A673 (cell line): ENCODE data around the gene HSPB6. TPM values are rescaled to one million over a fixed set of nuclear protein-coding genes. Genes with fewer than 3 reads are reported as not detected.
"Not testable (repeated sequence)": the region's sequence is repeated elsewhere in the genome, so short reads cannot be mapped to it uniquely, and the experiment has no call there.

Source experiments
- BruUV-seq: library from RNA; stranded (reverse); fragments of 400-500 nt; replicated peaks from 2 replicates; lab custom pipeline; 2021; lab: Mats Ljungman, UMichigan
- CTCF ChIA-PET: fragments of 300-600 bp; sonication (Branson Sonifier 250); formaldehyde crosslinking; loops from one replicate; lab custom pipeline; 2022; ENCODE audit warnings: antibody characterized with exemption; lab: Charles Lee
- POLR2A ChIA-PET: fragments of 300-600 bp; sonication (Branson Sonifier 250); formaldehyde crosslinking; loops from one replicate; lab custom pipeline; 2022; ENCODE audit warnings: antibody characterized with exemption; ENCODE audit not compliant: low non-redundant PET; lab: Charles Lee
- DNase-seq: peaks from one replicate; pipeline ENCODE4 v3.0.0-alpha.2; 2015; ENCODE audit warnings: low spot score
- H3K27ac ChIP-seq: fragments of 200-600 bp; sonication (generic); 2 replicates; pipeline ENCODE4 v1.5.1; 2016; ENCODE audit warnings: mixed run types, low read depth, mild to moderate bottlenecking, mixed read lengths, antibody characterized with exemption, low read length; ENCODE audit not compliant: poor library complexity, severe bottlenecking
- H3K27me3 ChIP-seq: fragments of 200-600 bp; sonication (generic); replicated peaks from 2 replicates; pipeline ENCODE4 v1.6.1; 2017; ENCODE audit warnings: mixed run types, low read depth, mild to moderate bottlenecking, mixed read lengths, antibody characterized with exemption, low read length; ENCODE audit not compliant: insufficient read depth, poor library complexity
- H3K36me3 ChIP-seq: fragments of 200-600 bp; sonication (generic); 2 replicates; pipeline ENCODE4 v1.6.1; 2016; ENCODE audit warnings: mixed run types, mild to moderate bottlenecking, mixed read lengths, antibody characterized with exemption, low read length; ENCODE audit not compliant: insufficient read depth, poor library complexity, severe bottlenecking
- H3K4me1 ChIP-seq: fragments of 200-600 bp; sonication (generic); 2 replicates; pipeline ENCODE4 v1.6.1; 2017; ENCODE audit warnings: mixed run types, mild to moderate bottlenecking, mixed read lengths, antibody characterized with exemption, low read length; ENCODE audit not compliant: insufficient read depth, poor library complexity, severe bottlenecking
- H3K4me3 ChIP-seq: fragments of 200-600 bp; sonication (generic); 2 replicates; pipeline ENCODE4 v1.5.1; 2016; ENCODE audit warnings: low read depth, mixed run types, mild to moderate bottlenecking, mixed read lengths, low read length; ENCODE audit not compliant: poor library complexity, severe bottlenecking
- H3K9me3 ChIP-seq: fragments of 200-600 bp; sonication (generic); 2 replicates; pipeline ENCODE4 v1.6.1; 2016; ENCODE audit warnings: mixed run types, low read depth, mild to moderate bottlenecking, mixed read lengths, antibody characterized with exemption, low read length; ENCODE audit not compliant: poor library complexity, severe bottlenecking
- EZH2 ChIP-seq: fragments of 200-600 bp; sonication (generic); IDR thresholded peaks from 2 replicates; pipeline ENCODE4 v1.6.1; 2017; ENCODE audit warnings: borderline replicate concordance, low read depth, mild to moderate bottlenecking, mixed read lengths, antibody characterized with exemption, low read length; ENCODE audit not compliant: poor library complexity, severe bottlenecking
- intact Hi-C: fragments of 100-400 bp; cut with micrococcal nuclease; formaldehyde crosslinking; loops from one replicate; pipeline ENCODE4 v1.10.0; 2022; ENCODE audit not compliant: unreplicated experiment
- total RNA-seq: library from RNA; stranded (reverse); gene quantifications from 2 replicates; pipeline ENCODE4 v1.2.3, GENCODE V29; 2021
- TF ChIP-seq, protein P1 (sequence below): fragments of 300-800, 200-600 bp; sonication (generic); conservative IDR thresholded peaks from 2 replicates; pipeline ENCODE4 v1.5.1; 2017; ENCODE audit warnings: low read depth, mild to moderate bottlenecking, antibody characterized with exemption, low read length, moderate library complexity, mixed read lengths

Gene HSPB6
- total RNA-seq, 1 experiment from 2014 or later = not detected

DNA sequence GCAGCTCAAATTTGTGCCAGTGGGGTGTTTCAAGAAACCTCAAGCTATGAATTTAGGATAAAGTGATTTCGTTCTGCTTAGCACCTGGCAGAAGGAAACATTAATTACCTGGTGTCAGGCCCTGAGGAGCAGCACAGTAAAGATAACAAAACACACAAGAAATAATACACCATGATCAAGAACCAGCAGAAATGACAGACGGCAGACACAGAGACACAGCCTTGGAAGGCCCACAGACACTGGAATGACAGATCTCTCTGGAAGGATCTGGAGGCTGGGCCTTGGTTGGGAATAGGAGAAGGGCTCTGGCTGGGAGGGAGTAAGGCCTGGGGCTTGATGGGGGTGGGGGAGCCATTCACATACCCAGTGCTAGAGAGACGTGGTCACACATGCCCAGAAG is 45.0 kb upstream of the HSPB6 start:
- intact Hi-C loops = no loop called here
- BruUV-seq = no TSS peak
- CTCF ChIA-PET = no interaction called here
- no peaks in the 10 kb centered on the region for H3K9me3 ChIP-seq
- H3K4me1 ChIP-seq = no peaks in the 10 kb centered on the region
- DNase-seq = no peak
- no peak for TF ChIP-seq EZH2
- TF ChIP-seq, protein P1, sequence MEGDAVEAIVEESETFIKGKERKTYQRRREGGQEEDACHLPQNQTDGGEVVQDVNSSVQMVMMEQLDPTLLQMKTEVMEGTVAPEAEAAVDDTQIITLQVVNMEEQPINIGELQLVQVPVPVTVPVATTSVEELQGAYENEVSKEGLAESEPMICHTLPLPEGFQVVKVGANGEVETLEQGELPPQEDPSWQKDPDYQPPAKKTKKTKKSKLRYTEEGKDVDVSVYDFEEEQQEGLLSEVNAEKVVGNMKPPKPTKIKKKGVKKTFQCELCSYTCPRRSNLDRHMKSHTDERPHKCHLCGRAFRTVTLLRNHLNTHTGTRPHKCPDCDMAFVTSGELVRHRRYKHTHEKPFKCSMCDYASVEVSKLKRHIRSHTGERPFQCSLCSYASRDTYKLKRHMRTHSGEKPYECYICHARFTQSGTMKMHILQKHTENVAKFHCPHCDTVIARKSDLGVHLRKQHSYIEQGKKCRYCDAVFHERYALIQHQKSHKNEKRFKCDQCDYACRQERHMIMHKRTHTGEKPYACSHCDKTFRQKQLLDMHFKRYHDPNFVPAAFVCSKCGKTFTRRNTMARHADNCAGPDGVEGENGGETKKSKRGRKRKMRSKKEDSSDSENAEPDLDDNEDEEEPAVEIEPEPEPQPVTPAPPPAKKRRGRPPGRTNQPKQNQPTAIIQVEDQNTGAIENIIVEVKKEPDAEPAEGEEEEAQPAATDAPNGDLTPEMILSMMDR = no peak
- H3K27me3 ChIP-seq = peaks cover 12% of the 10 kb centered on the region
- no peak overlapping the region for H3K4me3 ChIP-seq
- H3K36me3 ChIP-seq = no peaks in the 10 kb centered on the region
- POLR2A ChIA-PET = no interaction called here
- H3K27ac ChIP-seq = no peak overlapping the region

DNA sequence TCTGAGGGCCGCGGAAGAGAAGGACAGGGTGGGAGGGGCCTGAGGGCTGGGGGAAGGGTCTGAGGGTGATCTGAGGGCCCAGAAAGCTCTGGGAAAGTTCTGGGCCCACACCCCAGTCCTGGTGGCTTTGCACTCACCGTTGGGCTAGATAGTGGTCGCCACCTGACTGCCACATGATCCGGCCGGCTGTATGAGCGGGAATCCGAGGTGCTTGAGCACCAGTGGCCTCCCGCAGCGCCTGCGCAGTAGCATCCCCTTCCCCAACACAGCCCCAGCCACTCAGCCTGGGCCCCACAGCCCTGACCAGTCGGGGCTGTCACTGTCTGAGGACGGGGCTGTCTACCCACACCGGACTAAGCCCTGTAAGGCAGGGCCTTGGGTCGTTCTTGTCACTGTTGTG is 40.8 kb upstream of the HSPB6 start:
- Histone ChIP-seq H3K4me3 (no peak overlapping the region), H3K27ac (no peak overlapping the region), H3K27me3 (peaks cover 16% of the 10 kb centered on the region), H3K9me3 (no peaks in the 10 kb centered on the region), H3K4me1 (no peaks in the 10 kb centered on the region), H3K36me3 (no peaks in the 10 kb centered on the region)
- no peak for TF ChIP-seq EZH2
- TF ChIP-seq, protein P1 = no peak
- ChIA-PET POLR2A (no interaction called here), CTCF (no interaction called here)
- intact Hi-C loops = no loop called here
- no peak for DNase-seq
- no TSS peak for BruUV-seq

DNA sequence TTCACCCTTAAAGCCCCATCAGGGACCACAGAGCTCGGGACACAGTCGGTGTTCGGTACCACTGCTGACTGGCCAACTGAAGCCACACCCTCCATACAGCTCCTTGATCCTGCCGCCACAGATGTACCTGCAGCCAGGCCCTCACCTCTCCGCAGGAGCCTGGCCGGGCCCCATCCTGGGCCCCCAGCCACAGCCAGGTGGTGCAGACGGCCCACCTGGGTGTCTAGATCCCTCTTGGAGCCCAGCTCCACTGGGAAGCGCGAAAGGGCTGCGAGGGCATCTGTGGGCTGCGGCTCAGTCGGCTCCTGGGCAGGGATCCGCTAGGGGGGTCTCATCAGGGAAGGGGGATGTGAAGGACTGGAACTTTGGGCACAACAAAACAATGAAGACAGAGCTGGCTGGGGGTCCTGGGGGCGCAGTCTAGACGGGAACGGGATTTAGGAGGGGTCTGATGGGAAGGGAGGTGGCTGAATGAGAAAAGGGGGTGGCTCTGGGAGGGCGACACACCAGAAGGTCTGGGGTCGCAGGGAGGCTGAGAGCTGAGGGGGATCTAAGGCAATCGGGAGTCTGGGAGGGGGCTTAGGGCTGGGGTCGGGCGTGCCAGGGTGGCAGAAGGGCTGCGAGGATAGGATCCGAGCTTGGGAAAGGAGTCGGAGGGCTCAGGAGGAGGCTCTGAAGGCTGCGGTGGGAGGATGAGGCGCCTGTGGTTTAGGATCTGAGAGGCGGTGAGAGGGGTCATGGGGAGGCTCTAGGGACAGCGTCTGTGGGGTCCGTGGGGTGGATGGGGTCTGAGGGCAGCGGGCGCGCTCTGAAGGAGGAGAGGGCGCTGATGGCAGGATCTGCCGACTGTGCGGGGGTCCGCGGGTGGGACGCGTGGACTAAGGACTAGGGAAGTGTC is 40.1 kb upstream of the HSPB6 start:
- POLR2A ChIA-PET = no interaction called here
- H3K4me3 ChIP-seq = no peak overlapping the region
- no peaks in the 10 kb centered on the region for H3K4me1 ChIP-seq
- peaks cover 16% of the 10 kb centered on the region for H3K27me3 ChIP-seq
- no peak overlapping the region for H3K27ac ChIP-seq
- CTCF ChIA-PET = no interaction called here
- H3K9me3 ChIP-seq = no peaks in the 10 kb centered on the region
- no peak for DNase-seq
- intact Hi-C loops = no loop called here
- BruUV-seq = no TSS peak
- H3K36me3 ChIP-seq = no peaks in the 10 kb centered on the region
- TF ChIP-seq, protein P1 = no peak
- TF ChIP-seq EZH2 = no peak

DNA sequence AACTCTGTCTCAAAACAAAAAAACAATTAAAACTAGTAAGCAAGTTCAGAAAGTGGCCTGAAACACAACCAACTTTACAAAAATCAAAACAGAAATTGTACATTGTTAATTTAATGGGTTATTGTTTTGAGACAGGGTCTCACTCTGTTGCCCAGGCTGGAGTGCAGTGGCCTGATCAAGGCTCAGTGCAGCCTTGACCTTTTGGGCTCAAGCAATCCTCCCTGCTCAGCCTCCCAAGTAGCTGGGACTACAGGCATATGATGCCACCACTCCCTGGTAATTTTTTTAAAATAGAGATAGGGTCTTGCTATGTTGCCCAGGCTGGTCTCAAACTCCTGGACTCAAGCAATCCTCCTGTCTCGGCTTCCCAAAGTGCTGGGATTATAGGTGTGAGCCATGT is 38.7 kb upstream of the HSPB6 start:
- BruUV-seq, H3K9me3 ChIP-seq, DNase-seq, intact Hi-C loops, CTCF ChIA-PET, POLR2A ChIA-PET, H3K4me3 ChIP-seq, H3K4me1 ChIP-seq, H3K27ac ChIP-seq, H3K36me3 ChIP-seq: not testable (repeated sequence)
- peaks cover 16% of the 10 kb centered on the region for H3K27me3 ChIP-seq
